ENCODE results near the gene TTF2.

DNA sequence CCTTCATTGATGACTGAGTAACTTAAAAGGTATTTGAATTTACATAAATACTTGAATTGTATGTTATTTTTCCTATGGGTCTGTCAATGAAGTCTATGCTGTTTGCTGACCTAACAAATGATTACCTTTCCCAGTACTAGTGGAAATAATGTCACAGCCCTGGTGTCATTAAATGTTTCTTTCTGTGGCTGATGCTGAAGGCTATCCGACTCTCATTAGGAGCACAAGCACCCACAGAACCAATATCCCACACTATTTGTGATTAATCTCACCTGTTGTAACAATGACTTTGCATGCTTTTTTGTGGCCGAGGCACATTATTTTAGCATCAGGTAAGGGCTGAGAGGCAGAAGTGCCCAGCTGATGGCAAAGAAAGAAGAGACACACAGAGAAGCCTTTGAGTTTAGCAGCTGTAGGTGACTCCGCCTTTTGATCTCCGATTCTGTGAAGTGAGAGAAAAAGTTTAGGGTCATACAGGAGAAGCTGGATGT lies 87.3 kb downstream of the TTF2 start:
- no peak for TF ChIP-seq POLR2A (IDR thresholded peaks at IDR 0.05)
- TF ChIP-seq, protein P1, sequence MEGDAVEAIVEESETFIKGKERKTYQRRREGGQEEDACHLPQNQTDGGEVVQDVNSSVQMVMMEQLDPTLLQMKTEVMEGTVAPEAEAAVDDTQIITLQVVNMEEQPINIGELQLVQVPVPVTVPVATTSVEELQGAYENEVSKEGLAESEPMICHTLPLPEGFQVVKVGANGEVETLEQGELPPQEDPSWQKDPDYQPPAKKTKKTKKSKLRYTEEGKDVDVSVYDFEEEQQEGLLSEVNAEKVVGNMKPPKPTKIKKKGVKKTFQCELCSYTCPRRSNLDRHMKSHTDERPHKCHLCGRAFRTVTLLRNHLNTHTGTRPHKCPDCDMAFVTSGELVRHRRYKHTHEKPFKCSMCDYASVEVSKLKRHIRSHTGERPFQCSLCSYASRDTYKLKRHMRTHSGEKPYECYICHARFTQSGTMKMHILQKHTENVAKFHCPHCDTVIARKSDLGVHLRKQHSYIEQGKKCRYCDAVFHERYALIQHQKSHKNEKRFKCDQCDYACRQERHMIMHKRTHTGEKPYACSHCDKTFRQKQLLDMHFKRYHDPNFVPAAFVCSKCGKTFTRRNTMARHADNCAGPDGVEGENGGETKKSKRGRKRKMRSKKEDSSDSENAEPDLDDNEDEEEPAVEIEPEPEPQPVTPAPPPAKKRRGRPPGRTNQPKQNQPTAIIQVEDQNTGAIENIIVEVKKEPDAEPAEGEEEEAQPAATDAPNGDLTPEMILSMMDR (IDR thresholded peaks at IDR 0.05), result no peak
